ENCODE data around the gene FOXG1. TPM values are rescaled to one million over a fixed set of nuclear protein-coding genes. Genes with fewer than 3 reads are reported as not detected.

Gene FOXG1
- total RNA-seq: under 1 TPM in 1 of 4 donors, not detected in 3; 0.38 TPM

DNA sequence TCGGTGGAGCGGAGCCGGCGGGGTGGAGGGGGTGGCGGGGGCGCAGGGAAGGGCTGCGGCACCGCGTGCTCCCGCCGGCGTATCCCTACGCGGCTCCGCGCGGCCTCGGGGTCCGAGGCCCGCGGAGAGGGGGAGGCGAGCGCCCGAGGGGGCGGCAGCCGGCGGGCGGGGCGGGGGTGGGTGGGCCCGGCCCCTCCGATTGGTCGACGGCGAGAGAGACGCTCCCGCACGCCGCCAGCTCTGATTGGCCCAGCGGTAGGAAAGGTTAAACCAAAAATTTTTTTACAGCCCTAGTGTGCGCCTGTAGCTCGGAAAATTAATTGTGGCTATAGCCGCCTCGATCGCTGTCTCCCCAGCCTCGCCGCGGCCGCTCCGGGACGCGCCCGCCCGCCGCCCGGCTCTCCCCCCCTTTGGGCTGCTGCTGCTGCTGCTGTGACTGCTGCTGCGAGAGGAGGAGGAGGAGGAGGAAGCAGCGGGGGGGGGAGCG lies at the start of gene FOXG1:
Gene FOXG1, plus strand, starts transcription at position 319 of the 487 bp plus-strand sequence. CDS start 493 bp downstream, outside the sequence.
- H3K4me3 ChIP-seq: peak within 1 kb of the TSS; percentile 18 to 60 (median 32)
- intact Hi-C loops (cut with DNase I): no loop called here
- peak within 1 kb of the TSS in 2 of 4 donors; percentile 5 to 62 for H3K27ac ChIP-seq
- TF ChIP-seq, protein P1, sequence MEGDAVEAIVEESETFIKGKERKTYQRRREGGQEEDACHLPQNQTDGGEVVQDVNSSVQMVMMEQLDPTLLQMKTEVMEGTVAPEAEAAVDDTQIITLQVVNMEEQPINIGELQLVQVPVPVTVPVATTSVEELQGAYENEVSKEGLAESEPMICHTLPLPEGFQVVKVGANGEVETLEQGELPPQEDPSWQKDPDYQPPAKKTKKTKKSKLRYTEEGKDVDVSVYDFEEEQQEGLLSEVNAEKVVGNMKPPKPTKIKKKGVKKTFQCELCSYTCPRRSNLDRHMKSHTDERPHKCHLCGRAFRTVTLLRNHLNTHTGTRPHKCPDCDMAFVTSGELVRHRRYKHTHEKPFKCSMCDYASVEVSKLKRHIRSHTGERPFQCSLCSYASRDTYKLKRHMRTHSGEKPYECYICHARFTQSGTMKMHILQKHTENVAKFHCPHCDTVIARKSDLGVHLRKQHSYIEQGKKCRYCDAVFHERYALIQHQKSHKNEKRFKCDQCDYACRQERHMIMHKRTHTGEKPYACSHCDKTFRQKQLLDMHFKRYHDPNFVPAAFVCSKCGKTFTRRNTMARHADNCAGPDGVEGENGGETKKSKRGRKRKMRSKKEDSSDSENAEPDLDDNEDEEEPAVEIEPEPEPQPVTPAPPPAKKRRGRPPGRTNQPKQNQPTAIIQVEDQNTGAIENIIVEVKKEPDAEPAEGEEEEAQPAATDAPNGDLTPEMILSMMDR (IDR thresholded peaks at IDR 0.05): no peak
- TF ChIP-seq POLR2A (IDR thresholded peaks at IDR 0.05): no peak
- WGBS, 2 donors: 1 to 7% methylated on average over 17 to 23 of the region's 58 CpGs
- no peak for DNase-seq
- peaks cover 12 to 30% (median 17%) of the 10 kb centered on the region in 3 donors for H3K4me1 ChIP-seq
- H3K36me3 ChIP-seq: no peaks in the 10 kb centered on the region
- H3K9me3 ChIP-seq: peaks cover 0 to 11% (median 4%) of the 10 kb centered on the region in 3 donors
- peaks cover 14 to 100% (median 31%) of the 10 kb centered on the region in 4 donors for H3K27me3 ChIP-seq

DNA sequence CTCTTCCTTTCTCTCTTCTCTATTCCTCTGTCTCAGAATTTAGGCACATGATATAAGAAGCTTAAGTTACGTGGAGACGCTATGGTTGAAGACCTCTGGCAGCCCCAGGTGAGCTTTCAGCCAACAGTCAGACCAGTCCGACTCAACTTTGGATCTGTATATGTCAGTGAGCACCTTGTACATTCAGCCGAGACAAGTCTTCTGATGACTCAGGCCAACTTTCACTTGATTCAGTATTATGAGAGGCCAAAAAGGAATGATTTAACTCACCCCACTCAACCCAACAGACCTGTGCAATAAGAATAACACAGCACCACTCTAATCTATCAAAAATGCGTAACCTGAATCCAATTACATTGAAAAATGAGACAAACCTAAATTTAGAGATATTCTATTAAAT lies 47.5 kb upstream of the FOXG1 start:
- Histone ChIP-seq H3K4me1 (no peaks in the 10 kb centered on the region), H3K27ac (no peak overlapping the region), H3K36me3 (no peaks in the 10 kb centered on the region), H3K27me3 (no peaks in the 10 kb centered on the region), H3K4me3 (no peak overlapping the region), H3K9me3 (no peaks in the 10 kb centered on the region)
- 71 to 73% methylated on average over 4 to 5 of the region's 5 CpGs for WGBS, 2 donors
- intact Hi-C loops (cut with DNase I): no loop called here
- TF ChIP-seq, protein P1 (IDR thresholded peaks at IDR 0.05): no peak
- no peak for TF ChIP-seq POLR2A (IDR thresholded peaks at IDR 0.05)
- DNase-seq: no peak

GRCh38 chr14:28731358-28731757 lies 35.2 kb upstream of the FOXG1 start:
- H3K36me3 ChIP-seq: no peaks in the 10 kb centered on the region
- no peak overlapping the region for H3K27ac ChIP-seq
- 43 to 46% methylated on average over 2 of the region's 2 CpGs for WGBS, 2 donors
- TF ChIP-seq, protein P1 (IDR thresholded peaks at IDR 0.05): no peak
- TF ChIP-seq POLR2A (IDR thresholded peaks at IDR 0.05): no peak
- no peaks in the 10 kb centered on the region for H3K9me3 ChIP-seq
- DNase-seq: no peak
- no peaks in the 10 kb centered on the region for H3K4me1 ChIP-seq
- H3K4me3 ChIP-seq: no peak overlapping the region
- no peaks in the 10 kb centered on the region for H3K27me3 ChIP-seq
- intact Hi-C loops (cut with DNase I): no loop called here

- Histone ChIP-seq H3K36me3 (no peaks in the 10 kb centered on the region), H3K4me3 (no peak overlapping the region), H3K27me3 (no peaks in the 10 kb centered on the region), H3K4me1 (no peaks in the 10 kb centered on the region), H3K9me3 (no peaks in the 10 kb centered on the region), H3K27ac (no peak overlapping the region)
- no peak for DNase-seq
- intact Hi-C loops (cut with DNase I): no loop called here
- 39 to 58% methylated on average over 3 of the region's 3 CpGs for WGBS, 2 donors
- TF ChIP-seq, protein P1 (IDR thresholded peaks at IDR 0.05): no peak
- TF ChIP-seq POLR2A (IDR thresholded peaks at IDR 0.05): no peak
Measured at GRCh38 chr14:28742171-28742846, 24.3 kb upstream of the FOXG1 start.

GRCh38 chr14:28744126-28744525 lies 22.5 kb upstream of the FOXG1 start:
- Histone ChIP-seq H3K27me3 (peaks cover 0 to 8% (median 0%) of the 10 kb centered on the region in 4 donors), H3K4me3 (no peak overlapping the region), H3K36me3 (no peaks in the 10 kb centered on the region), H3K4me1 (no peaks in the 10 kb centered on the region), H3K27ac (no peak overlapping the region), H3K9me3 (no peaks in the 10 kb centered on the region)
- no peak for TF ChIP-seq POLR2A (IDR thresholded peaks at IDR 0.05)
- TF ChIP-seq, protein P1 (IDR thresholded peaks at IDR 0.05): no peak
- intact Hi-C loops (cut with DNase I): no loop called here
- DNase-seq: no peak

All from esophagus squamous epithelium (tissue), 5 donors.